ENCODE results near the gene DDX54. TPM values are rescaled to one million over a fixed set of nuclear protein-coding genes. Genes with fewer than 3 reads are reported as not detected.

The DDX54 gene
- total and polyA plus RNA-seq, 2 of the 8 experiments (the other 6 are each of a cell fraction or from before 2014, with no cell fraction given): 64.9 to 113 TPM

- TF ChIP-seq, protein P1, sequence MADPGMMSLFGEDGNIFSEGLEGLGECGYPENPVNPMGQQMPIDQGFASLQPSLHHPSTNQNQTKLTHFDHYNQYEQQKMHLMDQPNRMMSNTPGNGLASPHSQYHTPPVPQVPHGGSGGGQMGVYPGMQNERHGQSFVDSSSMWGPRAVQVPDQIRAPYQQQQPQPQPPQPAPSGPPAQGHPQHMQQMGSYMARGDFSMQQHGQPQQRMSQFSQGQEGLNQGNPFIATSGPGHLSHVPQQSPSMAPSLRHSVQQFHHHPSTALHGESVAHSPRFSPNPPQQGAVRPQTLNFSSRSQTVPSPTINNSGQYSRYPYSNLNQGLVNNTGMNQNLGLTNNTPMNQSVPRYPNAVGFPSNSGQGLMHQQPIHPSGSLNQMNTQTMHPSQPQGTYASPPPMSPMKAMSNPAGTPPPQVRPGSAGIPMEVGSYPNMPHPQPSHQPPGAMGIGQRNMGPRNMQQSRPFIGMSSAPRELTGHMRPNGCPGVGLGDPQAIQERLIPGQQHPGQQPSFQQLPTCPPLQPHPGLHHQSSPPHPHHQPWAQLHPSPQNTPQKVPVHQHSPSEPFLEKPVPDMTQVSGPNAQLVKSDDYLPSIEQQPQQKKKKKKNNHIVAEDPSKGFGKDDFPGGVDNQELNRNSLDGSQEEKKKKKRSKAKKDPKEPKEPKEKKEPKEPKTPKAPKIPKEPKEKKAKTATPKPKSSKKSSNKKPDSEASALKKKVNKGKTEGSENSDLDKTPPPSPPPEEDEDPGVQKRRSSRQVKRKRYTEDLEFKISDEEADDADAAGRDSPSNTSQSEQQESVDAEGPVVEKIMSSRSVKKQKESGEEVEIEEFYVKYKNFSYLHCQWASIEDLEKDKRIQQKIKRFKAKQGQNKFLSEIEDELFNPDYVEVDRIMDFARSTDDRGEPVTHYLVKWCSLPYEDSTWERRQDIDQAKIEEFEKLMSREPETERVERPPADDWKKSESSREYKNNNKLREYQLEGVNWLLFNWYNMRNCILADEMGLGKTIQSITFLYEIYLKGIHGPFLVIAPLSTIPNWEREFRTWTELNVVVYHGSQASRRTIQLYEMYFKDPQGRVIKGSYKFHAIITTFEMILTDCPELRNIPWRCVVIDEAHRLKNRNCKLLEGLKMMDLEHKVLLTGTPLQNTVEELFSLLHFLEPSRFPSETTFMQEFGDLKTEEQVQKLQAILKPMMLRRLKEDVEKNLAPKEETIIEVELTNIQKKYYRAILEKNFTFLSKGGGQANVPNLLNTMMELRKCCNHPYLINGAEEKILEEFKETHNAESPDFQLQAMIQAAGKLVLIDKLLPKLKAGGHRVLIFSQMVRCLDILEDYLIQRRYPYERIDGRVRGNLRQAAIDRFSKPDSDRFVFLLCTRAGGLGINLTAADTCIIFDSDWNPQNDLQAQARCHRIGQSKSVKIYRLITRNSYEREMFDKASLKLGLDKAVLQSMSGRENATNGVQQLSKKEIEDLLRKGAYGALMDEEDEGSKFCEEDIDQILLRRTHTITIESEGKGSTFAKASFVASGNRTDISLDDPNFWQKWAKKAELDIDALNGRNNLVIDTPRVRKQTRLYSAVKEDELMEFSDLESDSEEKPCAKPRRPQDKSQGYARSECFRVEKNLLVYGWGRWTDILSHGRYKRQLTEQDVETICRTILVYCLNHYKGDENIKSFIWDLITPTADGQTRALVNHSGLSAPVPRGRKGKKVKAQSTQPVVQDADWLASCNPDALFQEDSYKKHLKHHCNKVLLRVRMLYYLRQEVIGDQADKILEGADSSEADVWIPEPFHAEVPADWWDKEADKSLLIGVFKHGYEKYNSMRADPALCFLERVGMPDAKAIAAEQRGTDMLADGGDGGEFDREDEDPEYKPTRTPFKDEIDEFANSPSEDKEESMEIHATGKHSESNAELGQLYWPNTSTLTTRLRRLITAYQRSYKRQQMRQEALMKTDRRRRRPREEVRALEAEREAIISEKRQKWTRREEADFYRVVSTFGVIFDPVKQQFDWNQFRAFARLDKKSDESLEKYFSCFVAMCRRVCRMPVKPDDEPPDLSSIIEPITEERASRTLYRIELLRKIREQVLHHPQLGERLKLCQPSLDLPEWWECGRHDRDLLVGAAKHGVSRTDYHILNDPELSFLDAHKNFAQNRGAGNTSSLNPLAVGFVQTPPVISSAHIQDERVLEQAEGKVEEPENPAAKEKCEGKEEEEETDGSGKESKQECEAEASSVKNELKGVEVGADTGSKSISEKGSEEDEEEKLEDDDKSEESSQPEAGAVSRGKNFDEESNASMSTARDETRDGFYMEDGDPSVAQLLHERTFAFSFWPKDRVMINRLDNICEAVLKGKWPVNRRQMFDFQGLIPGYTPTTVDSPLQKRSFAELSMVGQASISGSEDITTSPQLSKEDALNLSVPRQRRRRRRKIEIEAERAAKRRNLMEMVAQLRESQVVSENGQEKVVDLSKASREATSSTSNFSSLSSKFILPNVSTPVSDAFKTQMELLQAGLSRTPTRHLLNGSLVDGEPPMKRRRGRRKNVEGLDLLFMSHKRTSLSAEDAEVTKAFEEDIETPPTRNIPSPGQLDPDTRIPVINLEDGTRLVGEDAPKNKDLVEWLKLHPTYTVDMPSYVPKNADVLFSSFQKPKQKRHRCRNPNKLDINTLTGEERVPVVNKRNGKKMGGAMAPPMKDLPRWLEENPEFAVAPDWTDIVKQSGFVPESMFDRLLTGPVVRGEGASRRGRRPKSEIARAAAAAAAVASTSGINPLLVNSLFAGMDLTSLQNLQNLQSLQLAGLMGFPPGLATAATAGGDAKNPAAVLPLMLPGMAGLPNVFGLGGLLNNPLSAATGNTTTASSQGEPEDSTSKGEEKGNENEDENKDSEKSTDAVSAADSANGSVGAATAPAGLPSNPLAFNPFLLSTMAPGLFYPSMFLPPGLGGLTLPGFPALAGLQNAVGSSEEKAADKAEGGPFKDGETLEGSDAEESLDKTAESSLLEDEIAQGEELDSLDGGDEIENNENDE (IDR thresholded peaks at IDR 0.05; ENCODE audit: insufficient replicate concordance, low read length): no peak
- TF ChIP-seq FOSL1 (IDR thresholded peaks at IDR 0.05; ENCODE audit: insufficient read depth, low read depth, low read length) (no peak), RAD21 (IDR thresholded peaks at IDR 0.05 in 1 of 2, conservative IDR thresholded peaks at IDR 0.05 in 1 of 2; ENCODE audit: low read depth in 2 of 2, low read length in 2 of 2) (no peak), RNF2 (IDR thresholded peaks at IDR 0.05; ENCODE audit: borderline replicate concordance, low read depth, low read length, missing control alignments, poor library complexity, severe bottlenecking) (no peak), SAP30 (IDR thresholded peaks at IDR 0.05; ENCODE audit: insufficient read depth, insufficient replicate concordance, low read length) (no peak), JUND (IDR thresholded peaks at IDR 0.05; ENCODE audit: low read length) (no peak), HDAC2 (IDR thresholded peaks at IDR 0.05; ENCODE audit: borderline replicate concordance in 1 of 2, low read depth in 2 of 2, low read length in 2 of 2) (no peak)
Measured at GRCh38 chr12:113138826-113139225, 46.5 kb downstream of the DDX54 start (continued).
